HEK293T (cell line): ENCODE data around the gene GTSF1L.

ENCODE experiments used
- FOXA1 ChIP-seq: fragments of 450-650 bp; IDR thresholded peaks from 2 replicates; pipeline ENCODE4 v1.6.1; 2016; ENCODE audit warnings: mild to moderate bottlenecking
- SP1 ChIP-seq: fragments of 450-650 bp; IDR thresholded peaks from 2 replicates; pipeline ENCODE4 v1.6.1; 2017
- SUZ12 ChIP-seq: fragments of 450-650 bp; IDR thresholded peaks from 2 replicates; pipeline ENCODE4 v1.6.1; 2016; ENCODE audit warnings: mild to moderate bottlenecking

DNA sequence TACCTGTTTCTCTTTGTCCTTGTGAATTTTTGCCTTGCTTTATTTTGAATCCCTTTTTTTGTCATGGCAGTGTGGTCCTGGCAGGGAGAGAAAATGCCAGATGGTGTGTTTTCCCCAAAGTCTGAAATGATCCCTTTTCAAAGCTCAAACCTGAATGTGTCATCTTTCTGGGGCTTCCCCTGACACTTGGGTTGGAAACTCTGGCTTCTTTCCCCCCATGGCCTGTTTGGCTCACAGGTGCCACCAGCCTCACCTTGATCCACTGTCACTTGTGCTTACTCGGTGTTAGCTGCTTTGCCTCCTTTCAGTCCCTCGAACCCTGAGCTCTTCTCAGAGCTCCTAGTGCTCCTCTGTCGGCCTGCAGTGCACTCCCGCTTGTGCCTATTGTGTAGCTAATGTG is 37.6 kb downstream of the GTSF1L start:
- TF ChIP-seq SP1 (no peak), FOXA1 (no peak), SUZ12 (no peak)
